Heart right ventricle (tissue), 16 donors: ENCODE results near the gene PIK3R1. TPM values are rescaled to one million over a fixed set of nuclear protein-coding genes. Genes with fewer than 3 reads are reported as not detected.

ENCODE experiments used
- ATAC-seq, 8 donors: fragments of 200-7000 bp; cut with Tn5 transposase; one replicate each; pipeline ENCODE4 v1.9.1; 2020; ENCODE audit warnings: mild to moderate bottlenecking in 8 of 8, moderate library complexity in 8 of 8, moderate number of reproducible peaks in 1 of 8
- DNase-seq, 2 donors: peaks; one replicate each; pipeline ENCODE4 v3.0.0-alpha.2; 2020
- H3K27ac ChIP-seq, 10 donors: fragments of 200-600 bp; sonication (generic) in 2 of 10; one replicate each; pipeline versions ENCODE4 v1.5.0 to v1.8.0; 2020 to 2022; ENCODE audit warnings: mild to moderate bottlenecking in 3 of 10
- H3K27me3 ChIP-seq, 7 donors: fragments of 200-600 bp; one replicate each; pipeline ENCODE4 v1.8.0; 2021 to 2022; ENCODE audit warnings: mild to moderate bottlenecking in 2 of 7
- H3K36me3 ChIP-seq, 9 donors: fragments of 200-600 bp; sonication (generic) in 1 of 9; one replicate each; pipeline versions ENCODE4 v1.5.0 to v1.8.0; 2020 to 2022; ENCODE audit warnings: mild to moderate bottlenecking in 2 of 9
- H3K4me1 ChIP-seq, 9 donors: fragments of 200-600 bp; sonication (generic) in 1 of 9; one replicate each; pipeline versions ENCODE4 v1.5.0 to v1.8.0; 2020 to 2022; ENCODE audit warnings: mild to moderate bottlenecking in 4 of 9
- H3K4me3 ChIP-seq, 10 donors: fragments of 200-600 bp; sonication (generic) in 2 of 10; one replicate each; pipeline versions ENCODE4 v1.5.0 to v1.8.0; 2020 to 2022; ENCODE audit warnings: mild to moderate bottlenecking in 7 of 10, moderate library complexity in 2 of 10
- H3K9me3 ChIP-seq, 11 donors: fragments of 200-600 bp in 10 of 11; sonication (generic) in 2 of 11; one replicate each; pipeline versions ENCODE4 v1.5.0 to v1.8.0; 2013 to 2022; ENCODE audit warnings: mild to moderate bottlenecking in 2 of 11, control low read depth in 1 of 11, moderate library complexity in 1 of 11
- WGBS, 2 donors: extraction: QIAGEN DNeasy Blood & Tissue Kit; methylation state at CpG; one replicate each; pipeline ENCODE4 v1.1.7; 2013; ENCODE audit warnings: inconsistent platforms in 1 of 2; 5-methylcytosine and 5-hydroxymethylcytosine counted together
- intact Hi-C, 10 donors: fragments of 100-400 bp; cut with DNase I; formaldehyde crosslinking; loops; one replicate each; pipeline versions ENCODE4 v1.11.1 to v1.14.2; 2022
- polyA plus RNA-seq, 2 donors: library from polyadenylated mRNA; stranded (reverse); fragments of 200-250 nt; gene quantifications; one replicate each; pipeline ENCODE4 v1.2.3, GENCODE V29; 2013
- total RNA-seq, 10 donors: library from RNA; stranded (reverse); fragmentation: NEBNext Ultra II Directional in 3 of 10; extraction: Animal tissue kit (Norgen Biotek cat#: 25700) in 3 of 10; gene quantifications; one replicate each; pipeline versions ENCODE4 v1.2.1 to v1.2.4, GENCODE V29; 2021 to 2023
- TF ChIP-seq, protein P1 (sequence below), 9 donors: fragments of 200-600 bp; sonication (generic) in 2 of 9; IDR thresholded peaks; one replicate each; pipeline versions ENCODE4 v1.5.0 to v1.8.0; 2021 to 2022; ENCODE audit warnings: antibody characterized with exemption in 9 of 9, mild to moderate bottlenecking in 5 of 9, moderate library complexity in 1 of 9
- donor health status: Arrhythmogenic right ventricular cardiomyopathy.
- donor health status: ischemic (EF 13 %, LVEDD 7.1; RV severe dilation, severe dysfunction).
- donor health status: healthy with polysubstance abuse.
- donor health status: DM: no; HTN: yes; CAD: no.
- donor health status: DM: no; HTN: no; CAD: no.
- donor health status: ischemic (EF 25% LVEDD 6.9; RV normal size, moderate dysfunction).
- donor health status: ischemic (EF 25% LVEDD 5.7; RV mildly dilated, moderate dysfunction).
- donor health status: healthy.
- donor health status: DM: yes; HTN: yes; CAD: no.
- donor health status: Ischemic cardiomyopathy.
- donor health status: ischemic (EF 35%, LVEDD 5.7; RV mildly dilated, moderate dysfunction).
- donor health status: nonischemic (EF 11% LVEDD 7.7; RV severe dilation, severe dysfunction).
- donor health status: DM: yes; HTN: yes; CAD: no.
- donor health status: PGD.
- donor health status: ischemic (EF 29% LVEDD 5.4; RV normal size, mild dysfunction).
- donor health status: nonischemic (EF 23%, LVEDD 6.1; RV moderate dilation, normal function).

PIK3R1 gene
- total and polyA plus RNA-seq, 12 donors: 12.2 to 269 (median 125) TPM

GRCh38 chr5:68176802-68177479 lies 38.6 kb upstream of the PIK3R1 start:
- intact Hi-C loops: loop anchor here in 1 of 10 donors (5.0 kb wide), 1 partner anchor 270 kb away; no protein-coding TSS in a partner anchor
- 96 to 97% methylated on average over 7 of the region's 7 CpGs for WGBS, 2 donors
- no peak for DNase-seq
- H3K4me3 ChIP-seq: no peak overlapping the region
- no peaks in the 10 kb centered on the region for H3K36me3 ChIP-seq
- TF ChIP-seq, protein P1, sequence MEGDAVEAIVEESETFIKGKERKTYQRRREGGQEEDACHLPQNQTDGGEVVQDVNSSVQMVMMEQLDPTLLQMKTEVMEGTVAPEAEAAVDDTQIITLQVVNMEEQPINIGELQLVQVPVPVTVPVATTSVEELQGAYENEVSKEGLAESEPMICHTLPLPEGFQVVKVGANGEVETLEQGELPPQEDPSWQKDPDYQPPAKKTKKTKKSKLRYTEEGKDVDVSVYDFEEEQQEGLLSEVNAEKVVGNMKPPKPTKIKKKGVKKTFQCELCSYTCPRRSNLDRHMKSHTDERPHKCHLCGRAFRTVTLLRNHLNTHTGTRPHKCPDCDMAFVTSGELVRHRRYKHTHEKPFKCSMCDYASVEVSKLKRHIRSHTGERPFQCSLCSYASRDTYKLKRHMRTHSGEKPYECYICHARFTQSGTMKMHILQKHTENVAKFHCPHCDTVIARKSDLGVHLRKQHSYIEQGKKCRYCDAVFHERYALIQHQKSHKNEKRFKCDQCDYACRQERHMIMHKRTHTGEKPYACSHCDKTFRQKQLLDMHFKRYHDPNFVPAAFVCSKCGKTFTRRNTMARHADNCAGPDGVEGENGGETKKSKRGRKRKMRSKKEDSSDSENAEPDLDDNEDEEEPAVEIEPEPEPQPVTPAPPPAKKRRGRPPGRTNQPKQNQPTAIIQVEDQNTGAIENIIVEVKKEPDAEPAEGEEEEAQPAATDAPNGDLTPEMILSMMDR (IDR thresholded peaks at IDR 0.05): no peak
- H3K27me3 ChIP-seq: no peaks in the 10 kb centered on the region
- no peak overlapping the region for H3K27ac ChIP-seq
- peaks cover 0 to 6% (median 2%) of the 10 kb centered on the region in 9 donors for H3K4me1 ChIP-seq
- H3K9me3 ChIP-seq: no peaks in the 10 kb centered on the region
- ATAC-seq: no peak

DNA sequence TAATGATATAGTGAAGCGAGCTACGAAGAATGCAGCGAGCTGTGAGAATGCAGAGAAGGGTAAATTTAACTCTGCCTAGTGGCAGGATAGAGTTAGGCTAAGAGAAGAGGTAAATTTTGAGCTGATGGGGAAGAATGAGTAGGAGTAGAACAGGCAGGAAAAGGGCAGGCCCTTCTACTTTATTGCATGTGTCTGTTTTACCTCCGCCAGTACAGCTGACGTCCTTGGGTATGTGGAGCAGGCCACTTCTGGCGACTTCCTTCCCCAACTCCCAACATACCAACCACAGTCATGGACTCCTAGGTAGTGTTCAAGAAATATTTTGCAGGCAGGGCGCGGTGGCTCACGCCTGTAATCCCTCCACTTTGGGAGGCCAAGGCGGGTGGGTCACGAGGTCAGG lies 37.9 kb upstream of the PIK3R1 start:
- intact Hi-C loops: loop anchor here in 1 of 10 donors (5.0 kb wide), 1 partner anchor 270 kb away; no protein-coding TSS in a partner anchor
- ATAC-seq: no peak
- H3K9me3 ChIP-seq: no peaks in the 10 kb centered on the region
- 97 to 98% methylated on average over 11 of the region's 11 CpGs for WGBS, 2 donors
- TF ChIP-seq, protein P1 (IDR thresholded peaks at IDR 0.05): no peak
- no peak overlapping the region for H3K4me3 ChIP-seq
- no peak for DNase-seq
- H3K36me3 ChIP-seq: no peaks in the 10 kb centered on the region
- no peaks in the 10 kb centered on the region for H3K27me3 ChIP-seq
- H3K27ac ChIP-seq: no peak overlapping the region
- peaks cover 0 to 4% (median 0%) of the 10 kb centered on the region in 9 donors for H3K4me1 ChIP-seq

GRCh38 chr5:68178579-68178978 lies 37.0 kb upstream of the PIK3R1 start:
- H3K4me1 ChIP-seq: peaks cover 0 to 4% (median 0%) of the 10 kb centered on the region in 9 donors
- TF ChIP-seq, protein P1 (IDR thresholded peaks at IDR 0.05): no peak
- H3K27me3 ChIP-seq: no peaks in the 10 kb centered on the region
- ATAC-seq (no peak), DNase-seq (no peak)
- WGBS, 2 donors: 56 to 78% methylated on average over 2 of the region's 2 CpGs
- H3K36me3 ChIP-seq: no peaks in the 10 kb centered on the region
- H3K9me3 ChIP-seq: no peaks in the 10 kb centered on the region
- no peak overlapping the region for H3K4me3 ChIP-seq
- no peak overlapping the region for H3K27ac ChIP-seq
- intact Hi-C loops: loop anchor here in 1 of 10 donors (5.0 kb wide), 1 partner anchor 271 kb away; no protein-coding TSS in a partner anchor

- intact Hi-C loops: no loop called here
- no peaks in the 10 kb centered on the region for H3K27me3 ChIP-seq
- no peaks in the 10 kb centered on the region for H3K36me3 ChIP-seq
- H3K27ac ChIP-seq: no peak overlapping the region
- TF ChIP-seq, protein P1 (IDR thresholded peaks at IDR 0.05): no peak
- no peak for DNase-seq
- no peak overlapping the region for H3K4me3 ChIP-seq
- no peaks in the 10 kb centered on the region for H3K9me3 ChIP-seq
- peaks cover 0 to 4% (median 0%) of the 10 kb centered on the region in 9 donors for H3K4me1 ChIP-seq
- ATAC-seq: no peak
These were observed 35.2 kb upstream of the PIK3R1 start for GRCh38 chr5:68180121-68181038.
